ENCODE results near the gene GGTLC1. TPM values are rescaled to one million over a fixed set of nuclear protein-coding genes. Genes with fewer than 3 reads are reported as not detected.
"Not testable (repeated sequence)": the region's sequence is repeated elsewhere in the genome, so short reads cannot be mapped to it uniquely, and the experiment has no call there.

GGTLC1 gene
- total RNA-seq, 2 experiments from 2014 or later: not detected

DNA sequence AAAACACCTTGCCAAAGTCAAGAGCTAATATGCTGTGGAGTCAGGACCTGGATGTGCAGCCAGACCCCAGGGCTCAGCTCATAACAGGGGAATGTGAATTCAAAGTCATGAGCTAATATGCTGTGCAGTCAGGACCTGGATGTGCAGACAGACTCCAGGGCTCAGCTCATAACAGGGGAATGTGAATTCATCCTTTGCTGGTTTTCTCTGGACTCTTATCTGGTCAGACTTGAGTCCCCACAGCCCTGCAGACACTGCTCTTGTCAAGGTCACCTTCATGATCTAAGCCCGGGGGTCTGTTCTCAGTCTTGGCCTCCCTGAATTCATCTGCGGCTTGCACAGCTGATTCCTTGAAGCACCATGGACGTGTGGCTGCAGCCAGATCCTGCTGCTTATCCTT, 19.2 kb upstream of the GGTLC1 start:
- H3K27me3 Mint-ChIP-seq (ENCODE audit: low read depth): no peaks in the 10 kb centered on the region
- CTCF ChIA-PET: no interaction called here
- peaks cover 1% of the 10 kb centered on the region for H3K4me1 Mint-ChIP-seq (ENCODE audit: low read depth)

DNA sequence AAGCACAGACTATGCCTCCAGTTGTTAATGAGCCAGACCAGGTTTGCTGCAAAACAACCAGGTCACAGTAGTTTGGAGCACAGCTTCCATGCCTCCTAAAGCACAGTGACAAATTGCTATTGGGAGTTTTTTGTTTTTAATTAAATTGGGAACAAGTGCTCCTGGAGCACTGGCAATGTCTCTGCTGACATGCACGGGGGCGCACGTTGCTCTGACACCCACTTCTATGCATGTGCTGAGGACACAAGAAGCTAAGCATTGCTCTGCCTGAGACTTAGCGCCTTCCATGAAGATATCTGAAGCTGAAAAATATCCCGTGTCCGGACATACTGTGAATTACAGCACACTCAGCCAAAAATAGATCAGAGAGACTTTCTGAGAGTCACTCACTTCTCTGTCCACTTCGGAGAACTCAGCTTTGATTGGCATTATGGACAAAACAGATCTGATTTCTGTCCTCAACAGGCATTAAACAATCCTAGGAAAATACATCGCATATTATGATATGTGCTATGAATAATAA, 18.6 kb upstream of the GGTLC1 start:
- DNase-seq: no peak
- intact Hi-C loops (cut with micrococcal nuclease): no loop called here
- Mint-ChIP-seq H3K36me3 (ENCODE audit: low read depth) (no peaks in the 10 kb centered on the region), H3K4me1 (ENCODE audit: low read depth) (no peaks in the 10 kb centered on the region), H3K27me3 (ENCODE audit: low read depth) (no peaks in the 10 kb centered on the region), H3K9me3 (no peaks in the 10 kb centered on the region), H3K27ac (no peak overlapping the region), H3K4me3 (no peak overlapping the region)
- CTCF ChIA-PET: interaction anchor here (1.0 kb wide), 1 partner anchor 10 kb away, joined by 4 read pairs; no protein-coding TSS in a partner anchor

More for the DNA sequence above, 19.2 kb upstream of the GGTLC1 start:
- intact Hi-C loops (cut with micrococcal nuclease): no loop called here
- no peak for DNase-seq
- H3K4me3 Mint-ChIP-seq: no peak overlapping the region
- no peaks in the 10 kb centered on the region for H3K36me3 Mint-ChIP-seq (ENCODE audit: low read depth)
- no peaks in the 10 kb centered on the region for H3K9me3 Mint-ChIP-seq
- no peak overlapping the region for H3K27ac Mint-ChIP-seq

DNA sequence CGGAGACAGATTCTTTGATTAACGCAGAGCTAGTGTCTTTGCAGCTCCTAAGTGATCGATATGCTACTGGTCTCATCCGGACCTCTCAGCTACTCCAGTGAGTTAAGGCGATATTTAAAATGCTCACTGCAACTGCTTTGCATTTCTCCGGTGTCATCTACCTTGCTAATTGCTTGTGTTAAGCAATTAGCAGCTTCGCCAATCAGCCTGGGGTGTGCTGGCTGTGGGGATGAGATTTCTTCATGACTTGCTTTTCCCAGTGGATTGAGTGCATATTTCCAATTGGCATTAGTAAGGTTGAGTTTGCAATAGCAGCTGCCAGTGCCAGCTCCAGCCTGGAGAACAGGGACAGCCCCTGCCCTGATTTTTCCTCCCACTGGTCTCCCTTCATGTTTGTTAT, 18.0 kb upstream of the GGTLC1 start:
- no peak for DNase-seq
- Mint-ChIP-seq H3K4me3 (no peak overlapping the region), H3K27ac (no peak overlapping the region), H3K9me3 (no peaks in the 10 kb centered on the region), H3K27me3 (ENCODE audit: low read depth) (no peaks in the 10 kb centered on the region), H3K36me3 (ENCODE audit: low read depth) (no peaks in the 10 kb centered on the region), H3K4me1 (ENCODE audit: low read depth) (no peaks in the 10 kb centered on the region)
- intact Hi-C loops (cut with micrococcal nuclease): no loop called here
- CTCF ChIA-PET: interaction anchor here (1.0 kb wide), 1 partner anchor 10 kb away, joined by 4 read pairs; no protein-coding TSS in a partner anchor

- DNase-seq: no peak
- H3K4me1 Mint-ChIP-seq (ENCODE audit: low read depth): no peaks in the 10 kb centered on the region
- no peaks in the 10 kb centered on the region for H3K36me3 Mint-ChIP-seq (ENCODE audit: low read depth)
- intact Hi-C loops (cut with micrococcal nuclease): no loop called here
- no peak overlapping the region for H3K4me3 Mint-ChIP-seq
- H3K9me3 Mint-ChIP-seq: no peaks in the 10 kb centered on the region
- CTCF ChIA-PET: no interaction called here
- H3K27me3 Mint-ChIP-seq (ENCODE audit: low read depth): no peaks in the 10 kb centered on the region
- H3K27ac Mint-ChIP-seq: no peak overlapping the region
Measured at GRCh38 chr20:24004471-24004870, 15.9 kb upstream of the GGTLC1 start.

DNA sequence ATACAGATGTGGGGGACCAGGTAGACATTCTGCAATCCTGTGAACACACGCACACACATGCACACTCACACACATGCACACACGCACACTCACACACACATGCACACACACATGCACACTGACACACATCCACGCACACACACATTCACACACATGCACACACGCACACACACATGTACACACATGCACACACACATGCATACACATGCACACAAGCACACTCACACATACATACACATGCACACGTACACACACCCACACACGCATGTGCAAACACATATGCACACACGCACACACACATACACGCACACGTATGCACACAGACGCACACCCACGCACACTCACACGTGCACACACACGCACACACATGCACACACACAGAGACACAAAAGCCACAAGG, 14.3 kb upstream of the GGTLC1 start:
- CTCF ChIA-PET: no interaction called here
- Mint-ChIP-seq H3K4me1 (ENCODE audit: low read depth) (no peaks in the 10 kb centered on the region), H3K27me3 (ENCODE audit: low read depth) (no peaks in the 10 kb centered on the region), H3K4me3 (no peak overlapping the region), H3K27ac (no peak overlapping the region), H3K36me3 (ENCODE audit: low read depth) (no peaks in the 10 kb centered on the region), H3K9me3 (no peaks in the 10 kb centered on the region)
- DNase-seq: no peak
- intact Hi-C loops (cut with micrococcal nuclease): no loop called here

- H3K9me3 Mint-ChIP-seq: no peaks in the 10 kb centered on the region
- no peak overlapping the region for H3K4me3 Mint-ChIP-seq
- CTCF ChIA-PET: interaction anchor here (0.9 kb wide), 1 partner anchor 100 kb away, joined by 3 read pairs; no protein-coding TSS in a partner anchor
- no peaks in the 10 kb centered on the region for H3K36me3 Mint-ChIP-seq (ENCODE audit: low read depth)
- no peaks in the 10 kb centered on the region for H3K4me1 Mint-ChIP-seq (ENCODE audit: low read depth)
- H3K27me3 Mint-ChIP-seq (ENCODE audit: low read depth): no peaks in the 10 kb centered on the region
- H3K27ac Mint-ChIP-seq: no peak overlapping the region
- intact Hi-C loops (cut with micrococcal nuclease): no loop called here
- no peak for DNase-seq
Measured at GRCh38 chr20:24001712-24002405, 13.3 kb upstream of the GGTLC1 start.

DNA sequence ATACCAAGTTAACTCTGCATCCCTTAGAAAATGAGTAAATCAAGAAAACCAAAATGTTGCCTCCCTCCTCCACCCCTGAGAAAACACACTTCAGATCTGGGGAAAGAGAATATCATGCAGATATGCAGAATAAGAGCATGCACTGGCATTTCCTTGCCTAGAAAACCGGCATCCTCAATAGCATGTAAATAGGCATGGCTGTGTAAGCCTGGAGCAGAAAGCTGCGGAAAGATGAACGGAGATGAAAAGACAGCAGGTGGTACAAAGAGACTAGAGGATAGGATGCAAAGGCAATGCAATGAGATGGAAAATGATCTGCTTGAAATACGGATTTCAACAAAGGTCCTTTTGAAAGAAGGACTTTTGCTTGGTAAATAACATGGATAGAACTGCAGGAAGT, 10.3 kb upstream of the GGTLC1 start:
- intact Hi-C loops (cut with micrococcal nuclease): loop anchor here (5.0 kb wide), 2 partner anchors 48 to 163 kb away; no protein-coding TSS in a partner anchor
- no peak for DNase-seq
- H3K9me3 Mint-ChIP-seq: no peaks in the 10 kb centered on the region
- no peaks in the 10 kb centered on the region for H3K36me3 Mint-ChIP-seq (ENCODE audit: low read depth)
- H3K4me3 Mint-ChIP-seq: no peak overlapping the region
- no peaks in the 10 kb centered on the region for H3K27me3 Mint-ChIP-seq (ENCODE audit: low read depth)
- H3K27ac Mint-ChIP-seq: no peak overlapping the region
- peaks cover 2% of the 10 kb centered on the region for H3K4me1 Mint-ChIP-seq (ENCODE audit: low read depth)
- CTCF ChIA-PET: no interaction called here

- Mint-ChIP-seq H3K9me3 (no peaks in the 10 kb centered on the region), H3K4me3 (no peak overlapping the region), H3K4me1 (ENCODE audit: low read depth) (peaks cover 2% of the 10 kb centered on the region), H3K27me3 (ENCODE audit: low read depth) (no peaks in the 10 kb centered on the region), H3K36me3 (ENCODE audit: low read depth) (no peaks in the 10 kb centered on the region), H3K27ac (no peak overlapping the region)
- no peak for DNase-seq
- intact Hi-C loops (cut with micrococcal nuclease): loop anchor here (5.0 kb wide), 2 partner anchors 49 to 164 kb away; no protein-coding TSS in a partner anchor
- CTCF ChIA-PET: interaction anchor here (1.2 to 2.2 kb wide), 3 partner anchors 40 to 108 kb away, joined by 3 to 12 read pairs (median 3); no protein-coding TSS in a partner anchor
Measured at GRCh38 chr20:23998392-23998791, 9.8 kb upstream of the GGTLC1 start.

DNA sequence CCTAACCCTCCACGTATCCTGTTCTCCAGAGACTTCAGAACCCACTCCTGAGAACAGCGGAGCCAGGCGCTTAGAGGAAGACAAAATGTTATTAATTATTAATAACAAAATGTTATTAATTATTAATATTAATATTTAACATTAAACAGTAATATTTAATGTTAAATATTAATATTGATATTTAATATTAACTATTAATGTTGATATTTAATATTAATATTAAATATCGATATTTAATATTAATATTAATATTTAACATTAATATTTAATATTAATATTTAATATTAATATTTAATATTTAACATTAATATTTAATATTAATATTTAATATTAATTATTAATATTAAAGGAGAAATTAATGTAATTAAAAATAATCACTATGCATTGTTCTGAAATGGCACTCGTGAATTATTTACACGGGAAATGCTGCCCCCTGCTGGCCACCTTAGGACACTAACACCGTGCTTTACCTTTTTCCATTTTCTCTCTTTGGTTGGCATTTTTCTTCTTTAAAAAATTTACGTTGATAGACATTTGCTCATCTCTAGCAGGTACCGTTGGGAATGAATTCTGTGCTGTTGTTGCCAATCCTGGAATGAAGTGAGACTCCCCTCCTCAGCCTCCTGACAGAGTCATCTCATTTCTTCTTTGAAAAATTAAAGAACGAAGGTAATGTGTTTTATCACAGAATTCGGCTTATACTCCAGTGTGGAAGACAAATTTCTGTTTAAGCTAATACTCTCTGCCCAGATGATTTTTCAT, 7.5 kb upstream of the GGTLC1 start:
- intact Hi-C loops (cut with micrococcal nuclease): loop anchor here (1.0 to 5.0 kb wide), 6 partner anchors 51 to 328 kb away; no protein-coding TSS in a partner anchor
- DNase-seq: peak; percentile 69
- no peaks in the 10 kb centered on the region for H3K9me3 Mint-ChIP-seq
- H3K4me1 Mint-ChIP-seq (ENCODE audit: low read depth): peaks cover 2% of the 10 kb centered on the region
- no peaks in the 10 kb centered on the region for H3K36me3 Mint-ChIP-seq (ENCODE audit: low read depth)
- no peak overlapping the region for H3K27ac Mint-ChIP-seq
- CTCF ChIA-PET: interaction anchor here (0.6 to 2.2 kb wide), 10 partner anchors 10 to 152 kb away, joined by 3 to 12 read pairs (median 4); no protein-coding TSS in a partner anchor
- H3K4me3 Mint-ChIP-seq: no peak overlapping the region
- H3K27me3 Mint-ChIP-seq (ENCODE audit: low read depth): no peaks in the 10 kb centered on the region

DNA sequence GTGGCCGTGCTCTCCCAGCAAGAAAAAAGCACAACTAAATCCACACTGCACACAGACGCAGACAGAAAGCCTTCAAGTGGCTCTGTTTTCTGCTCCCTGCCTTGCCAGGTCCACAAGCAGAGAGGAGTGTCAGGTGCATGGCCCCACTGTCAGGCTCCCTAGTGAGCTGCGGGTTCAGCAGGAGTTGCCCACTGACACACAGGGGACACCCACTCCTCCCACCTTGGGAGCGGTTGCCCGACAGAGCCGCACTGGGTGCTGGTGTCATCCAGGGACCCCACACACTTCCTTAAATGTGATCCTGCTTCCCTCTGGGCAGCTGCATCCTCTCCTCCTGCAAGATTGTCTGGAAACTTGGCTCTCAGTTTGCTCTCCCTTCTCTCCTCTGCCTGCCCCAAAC, 6.7 kb upstream of the GGTLC1 start:
- H3K9me3 Mint-ChIP-seq; DNase-seq; H3K36me3 Mint-ChIP-seq (ENCODE audit: low read depth); CTCF ChIA-PET; H3K27me3 Mint-ChIP-seq (ENCODE audit: low read depth); H3K27ac Mint-ChIP-seq; H3K4me3 Mint-ChIP-seq; H3K4me1 Mint-ChIP-seq (ENCODE audit: low read depth): not testable (repeated sequence)
- intact Hi-C loops (cut with micrococcal nuclease): loop anchor here (5.0 kb wide), 2 partner anchors 52 to 167 kb away; no protein-coding TSS in a partner anchor

DNA sequence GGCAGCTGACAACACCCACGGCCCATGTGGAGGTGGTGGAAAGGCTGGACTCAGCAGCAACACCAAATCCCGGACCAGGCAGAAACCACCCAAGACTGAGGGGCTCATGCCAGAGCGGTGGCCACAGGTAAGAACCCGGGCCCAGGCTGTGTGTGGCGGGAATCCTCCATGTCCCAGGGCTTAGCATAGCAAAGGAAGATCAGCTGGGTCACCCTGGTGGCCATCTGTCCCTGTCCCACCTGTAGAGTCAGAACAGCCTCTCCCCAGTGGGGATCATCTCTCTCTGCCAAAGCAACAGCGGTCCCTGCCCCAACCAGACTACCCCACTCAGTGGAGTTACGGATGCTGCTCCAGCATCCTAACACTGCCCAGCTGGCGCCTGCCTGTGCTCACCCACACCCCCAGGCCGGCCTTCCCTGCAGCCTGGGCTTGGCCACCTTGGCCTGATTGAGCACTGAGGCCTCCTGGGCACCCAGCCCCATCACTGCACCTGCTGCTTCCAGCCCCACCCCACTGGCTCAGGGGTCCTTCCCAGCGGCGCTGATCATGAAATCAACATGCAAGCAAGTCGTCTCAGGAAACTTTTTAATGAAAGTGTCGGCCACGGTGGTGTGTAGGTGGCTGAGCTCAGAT, 5.5 kb upstream of the GGTLC1 start:
- H3K27ac Mint-ChIP-seq; DNase-seq; intact Hi-C loops (cut with micrococcal nuclease); H3K9me3 Mint-ChIP-seq; H3K4me1 Mint-ChIP-seq (ENCODE audit: low read depth); CTCF ChIA-PET; H3K36me3 Mint-ChIP-seq (ENCODE audit: low read depth); H3K27me3 Mint-ChIP-seq (ENCODE audit: low read depth); H3K4me3 Mint-ChIP-seq: not testable (repeated sequence)

- intact Hi-C loops (cut with micrococcal nuclease); H3K4me3 Mint-ChIP-seq; DNase-seq; H3K27me3 Mint-ChIP-seq (ENCODE audit: low read depth); H3K36me3 Mint-ChIP-seq (ENCODE audit: low read depth); H3K4me1 Mint-ChIP-seq (ENCODE audit: low read depth); H3K9me3 Mint-ChIP-seq; H3K27ac Mint-ChIP-seq: not testable (repeated sequence)
- CTCF ChIA-PET: interaction anchor here (0.6 kb wide), 1 partner anchor 108 kb away, joined by 3 read pairs; no protein-coding TSS in a partner anchor
Measured at GRCh38 chr20:23993440-23993839, 4.9 kb upstream of the GGTLC1 start.

All from activated naive CD4-positive, alpha-beta T cell treated with anti-CD3 and anti-CD28 coated beads for 36 hours (primary cell).